Measurements from ENCODE around the gene TAS2R40.
"Not testable (repeated sequence)": the region's sequence is repeated elsewhere in the genome, so short reads cannot be mapped to it uniquely, and the experiment has no call there.

TAS2R40 gene

GRCh38 chr7:143221737-143222136 is at the start of gene TAS2R40:
Gene TAS2R40, plus strand, starts transcription at chr7:143222037. Its CDS starts 42 bp downstream, at chr7:143222079.
- no peak for DNase-seq

- DNase-seq, result no peak
These were observed 49.5 kb upstream of the TAS2R40 start for GRCh38 chr7:143172354-143172753.

- DNase-seq, result no peak
These were observed 45.7 kb upstream of the TAS2R40 start for GRCh38 chr7:143176128-143176527.

DNA sequence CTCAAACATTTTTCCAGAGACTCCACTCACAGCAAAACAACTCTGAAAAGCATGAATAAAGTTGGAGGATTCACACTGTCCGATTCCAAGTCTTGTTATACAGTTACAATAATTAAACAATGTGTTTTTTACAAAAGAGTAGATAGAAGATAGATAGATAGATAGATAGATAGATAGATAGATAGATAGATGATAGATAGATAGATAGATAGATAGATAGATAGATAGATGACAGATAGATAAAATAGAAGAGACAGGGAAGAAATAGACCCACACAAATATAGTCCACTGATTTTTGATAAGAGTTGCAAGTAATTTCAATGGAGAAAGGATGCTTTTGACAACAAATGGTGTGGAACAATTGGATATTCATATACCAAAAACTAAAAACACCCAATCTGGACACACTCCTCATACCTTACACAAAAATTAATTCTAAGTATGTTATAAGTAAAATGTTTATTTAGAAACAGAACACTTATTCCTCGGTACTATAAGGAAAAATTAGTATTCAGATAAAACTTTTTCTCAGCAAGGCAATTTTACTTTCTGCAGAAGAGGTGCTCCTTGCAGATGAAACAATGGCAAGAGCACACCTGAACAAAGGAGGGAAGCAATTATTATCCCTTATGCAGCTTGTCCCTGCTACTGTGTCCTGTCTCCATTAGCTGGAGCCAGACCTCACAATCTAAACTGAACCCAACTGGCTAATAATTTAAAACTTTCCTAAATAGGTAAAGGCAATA is 44.3 kb upstream of the TAS2R40 start:
- no peak for DNase-seq

DNA sequence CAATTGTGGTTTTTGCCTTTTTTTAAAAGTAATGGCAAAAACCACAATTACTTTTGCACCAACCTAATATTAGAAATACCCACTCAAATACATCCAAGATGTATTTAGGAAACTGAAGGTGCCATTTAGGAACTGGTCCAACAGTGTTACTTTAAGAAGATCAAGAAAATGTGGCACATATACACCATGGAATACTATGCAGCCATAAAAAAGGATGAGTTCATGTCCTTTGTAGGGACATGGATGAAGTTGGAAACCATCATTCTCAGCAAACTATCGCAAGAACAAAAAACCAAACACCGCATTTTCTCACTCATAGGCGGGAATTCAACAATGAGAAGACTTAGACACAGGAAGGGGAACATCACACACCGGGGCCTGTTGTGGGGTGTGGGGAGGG is 41.1 kb upstream of the TAS2R40 start:
- not testable (repeated sequence) for DNase-seq

GRCh38 chr7:143181349-143181748 is 40.5 kb upstream of the TAS2R40 start:
- DNase-seq, result no peak

GRCh38 chr7:143183024-143183423 is 38.8 kb upstream of the TAS2R40 start, which contains the start of gene TAS2R39:
Gene TAS2R39, plus strand, starts transcription at chr7:143183419. Its CDS starts 0 bp downstream, at chr7:143183419.
- DNase-seq, result no peak

DNA sequence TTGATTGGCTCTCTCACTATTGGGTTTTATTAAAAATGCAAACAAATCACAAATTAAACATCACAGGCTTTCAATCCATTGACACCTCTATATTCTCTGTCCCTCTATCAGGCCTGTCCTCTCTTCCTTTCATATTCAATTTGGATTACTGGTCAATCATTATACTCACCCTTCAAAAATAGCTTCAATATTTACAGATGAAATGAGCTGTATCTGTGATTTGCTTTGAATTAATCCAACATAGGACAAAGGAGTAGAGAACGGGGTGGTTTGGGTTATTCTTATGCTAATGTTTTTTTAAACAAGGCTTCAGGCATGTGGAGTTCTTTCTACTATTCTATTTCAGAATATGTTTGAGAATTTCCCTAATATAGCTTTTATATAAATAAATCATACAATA is 36.3 kb upstream of the TAS2R40 start:
- no peak for DNase-seq

GRCh38 chr7:143188994-143189393 is 32.8 kb upstream of the TAS2R40 start:
- DNase-seq, result no peak

DNA sequence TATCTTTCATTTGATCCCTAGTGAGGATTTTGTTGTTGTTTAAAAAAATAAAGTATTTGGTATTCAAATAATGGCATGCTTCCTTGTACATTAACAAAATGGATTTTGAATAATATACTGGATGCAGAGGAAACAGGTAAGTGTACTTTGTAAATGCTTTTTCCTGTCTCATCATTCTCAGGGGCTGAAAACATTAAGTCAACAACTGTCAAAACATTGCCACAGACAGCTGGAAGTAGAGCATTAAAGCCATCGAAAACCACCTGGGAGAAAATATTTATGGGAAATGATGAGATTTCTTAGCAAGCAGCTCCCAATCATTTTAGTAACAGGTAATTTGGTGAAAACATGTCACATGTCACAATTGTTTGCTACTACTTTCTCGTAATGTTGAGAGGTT is 28.0 kb upstream of the TAS2R40 start:
- no peak for DNase-seq

DNA sequence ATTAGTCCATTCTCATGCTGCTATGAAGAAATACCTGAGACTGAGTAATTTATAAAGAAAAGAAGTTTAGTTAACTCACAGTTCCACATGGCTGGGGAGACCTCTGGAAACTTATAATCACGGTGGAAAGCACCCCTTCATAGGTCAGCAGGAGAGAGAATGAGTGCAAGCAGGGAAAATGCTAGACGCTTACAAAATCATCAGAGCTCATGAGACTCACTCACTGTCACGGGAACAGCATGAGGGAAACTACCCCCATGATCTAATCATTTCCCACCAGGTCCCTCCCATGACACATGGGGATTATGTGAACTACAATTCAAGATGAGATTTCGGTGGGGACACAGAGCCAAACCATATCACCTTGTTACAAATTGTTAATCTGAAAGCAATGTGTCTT is 22.8 kb upstream of the TAS2R40 start:
- DNase-seq, result no peak

GRCh38 chr7:143202161-143202560 is 19.7 kb upstream of the TAS2R40 start:
- DNase-seq, result no peak

DNA sequence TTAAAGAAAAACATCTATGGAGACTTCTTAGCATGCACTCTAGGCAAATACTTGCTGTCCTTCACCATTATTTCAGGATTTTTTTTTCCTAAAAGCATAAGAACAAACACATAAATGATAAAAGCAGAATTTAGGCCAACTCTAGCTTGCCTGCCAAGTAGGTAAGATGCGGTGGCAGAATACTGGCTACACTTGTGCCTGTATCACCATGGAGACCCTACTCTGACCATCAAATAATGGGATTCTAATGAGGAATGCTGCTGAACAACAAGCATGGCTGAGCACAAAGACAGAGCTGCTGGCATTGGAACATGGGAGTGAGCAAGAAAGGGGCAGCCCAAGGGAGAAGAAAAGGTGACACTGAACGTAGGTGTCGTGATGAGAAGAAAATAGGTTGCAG is 18.5 kb upstream of the TAS2R40 start:
- DNase-seq, result no peak

DNA sequence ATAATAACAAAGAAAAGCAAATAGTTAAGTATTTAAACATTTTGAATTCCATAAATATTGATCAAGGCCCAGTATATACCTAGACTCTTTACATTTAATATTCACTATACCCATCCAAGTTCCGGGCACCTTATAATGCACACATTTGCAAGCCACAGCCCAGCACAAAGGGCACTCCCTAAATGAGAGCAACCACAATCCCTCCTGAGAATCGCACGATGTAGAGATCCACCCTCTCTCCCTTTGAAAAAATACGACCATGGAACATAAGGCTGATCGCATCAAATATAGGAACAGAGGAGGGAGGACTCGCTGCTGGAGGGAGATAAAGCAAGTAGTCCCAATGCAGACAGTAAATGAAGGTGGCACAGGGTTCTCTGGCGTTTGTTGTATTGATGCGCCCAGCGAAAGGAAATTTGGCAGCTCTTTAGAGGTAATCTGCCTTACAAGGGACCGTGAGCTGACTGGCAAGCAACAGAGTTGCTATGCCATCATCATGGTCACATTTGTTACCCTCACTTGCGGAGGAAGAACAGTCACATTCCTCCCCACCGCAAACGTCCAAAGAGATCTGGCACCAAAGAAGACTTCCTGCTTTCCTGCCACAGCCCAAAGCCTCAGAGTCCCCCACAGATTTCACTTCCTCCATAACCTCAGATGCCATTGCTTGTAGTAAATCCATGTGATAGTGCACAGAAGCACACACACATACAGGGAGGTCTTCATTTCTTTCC is 16.1 kb upstream of the TAS2R40 start:
- no peak for DNase-seq

- no peak for DNase-seq
These were observed 11.3 kb upstream of the TAS2R40 start for GRCh38 chr7:143210541-143210940.

DNA sequence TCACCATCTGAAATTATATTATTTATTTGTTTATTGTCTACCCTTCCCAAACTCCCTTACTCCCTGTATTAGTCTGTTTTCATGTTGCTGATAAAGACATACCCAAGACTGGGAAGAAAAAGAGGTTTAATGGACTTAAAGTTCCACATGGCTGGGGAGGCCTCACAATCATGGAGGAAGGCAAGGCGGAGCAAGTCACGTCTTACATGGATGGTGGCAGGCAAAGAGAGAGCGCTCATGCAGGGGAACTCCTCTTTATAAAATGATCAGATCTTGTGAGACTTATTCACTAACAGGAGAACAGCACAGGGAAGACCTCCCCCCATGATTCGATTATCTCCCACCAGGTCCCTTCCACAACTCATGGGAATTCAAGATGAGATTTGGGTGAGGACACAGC is 8.4 kb upstream of the TAS2R40 start:
- not testable (repeated sequence) for DNase-seq

DNA sequence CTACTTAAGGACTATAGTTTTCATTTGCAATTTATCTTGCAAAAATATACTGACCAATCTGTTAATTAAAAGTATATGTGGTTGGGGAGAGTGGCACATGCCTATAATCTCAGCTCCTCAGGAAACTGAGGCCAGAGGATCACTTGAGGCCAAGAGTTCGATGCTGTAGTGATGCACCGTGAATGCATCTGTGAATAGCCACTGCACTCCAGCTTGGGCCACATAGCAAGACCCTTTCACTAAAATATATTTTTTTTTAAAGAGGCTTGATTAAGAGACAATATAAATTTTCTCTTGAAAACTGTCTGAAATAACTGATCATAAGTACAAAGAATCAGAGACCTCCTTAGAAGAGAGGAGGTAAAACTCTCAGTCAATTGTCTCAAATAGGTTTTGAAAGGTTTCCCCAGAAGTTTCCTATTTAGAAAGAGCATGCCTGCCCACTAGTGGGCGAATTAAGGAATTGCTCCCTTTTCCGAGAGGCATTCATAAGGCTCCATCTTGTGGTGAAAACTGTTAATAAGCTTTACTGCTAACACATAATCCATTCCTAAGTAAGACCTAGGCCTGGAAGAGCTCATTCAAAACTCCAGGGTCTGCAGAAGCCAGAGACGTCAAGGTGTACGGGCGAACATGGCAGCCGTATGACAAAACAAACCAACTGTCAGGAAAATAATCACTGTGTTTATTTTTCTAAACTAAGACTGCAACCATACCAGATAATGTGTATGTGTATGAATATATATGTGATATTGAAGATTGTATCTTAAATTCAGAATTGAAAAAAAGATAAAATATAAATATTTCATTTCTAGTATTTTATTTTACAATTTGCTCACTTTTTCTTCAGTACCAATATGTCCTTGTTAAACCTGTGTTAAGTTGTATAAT is 6.8 kb upstream of the TAS2R40 start:
- DNase-seq, result peak in 1 of 2 experiments; percentile 20

DNA sequence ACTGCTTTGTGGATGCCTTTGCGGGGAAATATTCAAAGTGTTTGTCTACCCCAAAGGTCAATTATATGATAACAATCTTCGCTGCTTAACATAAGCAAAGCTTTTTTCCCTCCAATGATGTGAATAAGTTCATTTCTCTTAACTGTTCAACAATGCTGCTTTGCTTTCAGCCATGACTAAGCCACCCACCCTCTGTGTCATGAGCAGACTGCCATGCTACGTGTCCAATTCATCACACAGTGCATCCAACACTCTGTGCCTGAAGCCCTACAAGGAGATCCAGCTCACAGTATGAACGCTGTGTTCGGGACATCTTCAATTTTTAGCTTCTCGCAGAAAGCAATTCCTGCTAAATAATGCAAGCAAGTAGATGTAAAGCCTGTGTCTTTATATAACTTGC is 5.7 kb upstream of the TAS2R40 start:
- DNase-seq, result no peak

DNA sequence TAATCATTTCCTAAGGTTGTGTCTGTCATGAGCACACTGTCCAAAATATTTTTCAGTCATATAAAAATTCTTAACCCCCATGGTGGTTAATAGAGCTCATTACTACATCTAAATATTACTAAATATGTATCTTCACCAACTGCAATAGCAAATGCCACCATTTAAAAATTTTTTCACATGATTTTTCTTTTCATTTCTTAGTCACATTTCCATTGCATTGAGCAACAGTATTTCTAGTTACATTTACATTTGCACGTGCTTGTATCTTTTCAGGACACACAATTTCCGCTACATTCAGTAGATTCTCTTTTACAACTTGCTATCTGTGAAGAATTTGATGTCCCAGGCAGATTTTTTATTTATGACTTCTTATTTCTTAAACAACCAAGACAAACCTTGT is 5.2 kb upstream of the TAS2R40 start:
- DNase-seq, result no peak

GRCh38 chr7:143217806-143218205 is 4.0 kb upstream of the TAS2R40 start:
- no peak for DNase-seq

DNA sequence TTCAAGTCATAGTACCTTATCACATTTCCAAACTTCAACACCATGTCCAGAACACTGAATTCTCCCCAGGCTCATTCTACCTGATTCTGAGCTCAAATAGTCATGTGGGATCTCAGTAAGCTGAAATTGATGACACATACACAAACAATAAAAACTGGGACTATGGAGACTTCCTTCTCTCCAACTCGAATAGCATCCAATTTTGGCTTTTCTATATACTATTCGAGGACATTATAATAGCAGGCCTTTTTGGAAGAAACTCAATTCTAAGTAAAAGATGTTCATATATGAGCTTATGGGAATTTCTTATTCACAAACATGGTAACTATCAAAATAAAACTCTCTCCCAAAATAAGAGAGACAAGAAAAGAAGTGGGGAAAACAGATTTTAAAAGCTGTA is 551 bp upstream of the TAS2R40 start:
- DNase-seq, result no peak

DNA sequence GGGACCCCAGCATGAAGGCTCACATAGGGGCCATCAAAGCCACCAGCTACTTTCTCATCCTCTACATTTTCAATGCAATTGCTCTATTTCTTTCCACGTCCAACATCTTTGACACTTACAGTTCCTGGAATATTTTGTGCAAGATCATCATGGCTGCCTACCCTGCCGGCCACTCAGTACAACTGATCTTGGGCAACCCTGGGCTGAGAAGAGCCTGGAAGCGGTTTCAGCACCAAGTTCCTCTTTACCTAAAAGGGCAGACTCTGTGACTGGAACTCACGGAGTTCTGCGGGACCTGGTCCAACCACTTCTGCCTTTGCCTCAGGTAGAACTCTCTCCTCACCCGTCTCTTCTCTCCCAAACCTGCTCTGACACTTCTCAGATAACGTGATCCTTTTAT is 945 bp downstream of the TAS2R40 start:
- DNase-seq, result no peak

DNA sequence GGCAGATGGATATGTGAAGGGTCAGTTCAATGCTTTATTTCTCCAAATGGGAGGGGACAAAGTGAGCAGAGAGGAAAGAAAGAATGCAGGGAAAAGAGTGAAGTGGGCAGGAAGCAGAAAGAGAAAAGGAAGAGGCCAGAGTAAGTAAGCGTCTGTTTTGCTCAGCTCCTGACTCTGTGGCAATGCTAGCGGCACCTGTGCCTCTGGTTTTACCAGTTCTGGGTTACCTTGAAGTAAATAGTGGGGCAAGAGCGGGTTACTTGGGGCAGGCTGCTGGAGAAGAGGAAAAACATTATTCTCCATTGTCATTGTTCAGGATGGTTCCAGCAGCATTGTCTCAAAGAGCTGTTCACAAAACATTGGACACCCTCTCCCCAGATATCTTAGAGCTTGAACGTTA is 1.9 kb downstream of the TAS2R40 start:
- no peak for DNase-seq

All from cerebellar nuclear complex (tissue), 1 donor.